H1 (cell line): ENCODE results near the gene TCEA2. TPM values are rescaled to one million over a fixed set of nuclear protein-coding genes. Genes with fewer than 3 reads are reported as not detected.

Source experiments
- CTCF ChIA-PET: fragments of 300-600 bp; sonication (Branson Sonifier 250); formaldehyde crosslinking; loops from one replicate; lab custom pipeline; 2021; ENCODE audit not compliant: partially characterized antibody; lab: Charles Lee
- POLR2A ChIA-PET: fragments of 300-600 bp; sonication (Branson Sonifier 250); formaldehyde crosslinking; loops from one replicate; lab custom pipeline; 2021; ENCODE audit warnings: inconsistent platforms; ENCODE audit not compliant: partially characterized antibody; lab: Charles Lee
- DNase-seq, 2 experiments: peaks; one replicate each; pipeline versions ENCODE4 v3.0.0 to v3.0.0-alpha.2; 2010 to 2022; ENCODE audit warnings: low spot score in 2 of 2, low read depth in 1 of 2, mixed read lengths in 1 of 2
- FAIRE-seq: peaks from 2 replicates; lab custom pipeline; 2011; peaks lifted over from hg19 to GRCh38; lab: Jason Lieb, UNC
- H2AFZ ChIP-seq: 2 replicates; pipeline ENCODE4 v1.8.1; 2012; ENCODE audit warnings: low read length, inconsistent platforms
- H2AK5ac ChIP-seq: 2 replicates; pipeline ENCODE4 v1.6.1; 2013; ENCODE audit warnings: low read depth, low read length
- H2BK120ac ChIP-seq: replicated peaks from 2 replicates; pipeline ENCODE3; 2013; ENCODE audit warnings: low read depth, low read length, inconsistent platforms
- H2BK12ac ChIP-seq: 2 replicates; pipeline ENCODE4 v1.6.1; 2013; ENCODE audit warnings: low read depth, low read length
- H2BK15ac ChIP-seq: 2 replicates; pipeline ENCODE4 v1.6.1; 2013; ENCODE audit warnings: low read length
- H2BK20ac ChIP-seq: 2 replicates; pipeline ENCODE4 v1.6.1; 2013; ENCODE audit warnings: low read length
- H2BK5ac ChIP-seq: 2 replicates; pipeline ENCODE4 v1.6.1; 2013; ENCODE audit warnings: low read depth, low read length
- H3K14ac ChIP-seq: 2 replicates; pipeline ENCODE4 v1.6.1; 2013; ENCODE audit warnings: inconsistent platforms; ENCODE audit not compliant: insufficient read length
- H3K18ac ChIP-seq: 2 replicates; pipeline ENCODE4 v1.6.1; 2013; ENCODE audit warnings: low read length; ENCODE audit errors: extremely low read depth
- H3K23ac ChIP-seq: 2 replicates; pipeline ENCODE4 v1.6.1; 2013; ENCODE audit warnings: inconsistent platforms; ENCODE audit not compliant: insufficient read length
- H3K23me2 ChIP-seq: 2 replicates; pipeline ENCODE4 v1.6.1; 2013; ENCODE audit warnings: low read depth, low read length
- H3K27ac ChIP-seq: 2 replicates; pipeline ENCODE4 v1.6.1; 2011; ENCODE audit warnings: low read depth, low read length, inconsistent platforms
- H3K27me3 ChIP-seq, 4 experiments: replicated peaks in 1 of 4; 1 replicate in 1 of 4; 2 replicates in 3 of 4; pipeline versions ENCODE4 v1.6.1 to v1.8.1; 2011 to 2013; ENCODE audit warnings: low read length in 3 of 4, mild to moderate bottlenecking in 3 of 4, inconsistent platforms in 2 of 4, mixed read lengths in 2 of 4, moderate library complexity in 1 of 4; ENCODE audit not compliant: control insufficient read depth in 3 of 4, insufficient read depth in 3 of 4; ENCODE audit errors: extremely low read depth in 1 of 4
- H3K36me3 ChIP-seq, 4 experiments: 2 replicates each; pipeline versions ENCODE4 v1.6.1 to v1.8.1; 2011 to 2013; ENCODE audit warnings: mild to moderate bottlenecking in 4 of 4, low read length in 3 of 4, moderate library complexity in 2 of 4, control low read depth in 1 of 4, inconsistent platforms in 1 of 4; ENCODE audit not compliant: insufficient read depth in 4 of 4, control insufficient read depth in 2 of 4
- H3K4ac ChIP-seq: replicated peaks from 2 replicates; pipeline ENCODE3; 2013; ENCODE audit warnings: low read length, low read depth, mixed read lengths, inconsistent platforms; ENCODE audit not compliant: insufficient read length
- H3K4me1 ChIP-seq, 4 experiments: replicated peaks in 1 of 4; 1 replicate in 1 of 4; 2 replicates in 3 of 4; pipeline versions ENCODE4 v1.6.1 to v1.8.1; 2011 to 2013; ENCODE audit warnings: low read length in 3 of 4, inconsistent platforms in 2 of 4, mixed read lengths in 1 of 4; ENCODE audit not compliant: insufficient read depth in 4 of 4, control insufficient read depth in 3 of 4
- H3K4me2 ChIP-seq, 2 experiments: 2 replicates each; pipeline versions ENCODE4 v1.6.1 to v1.8.1; 2011 to 2013; ENCODE audit warnings: low read depth in 2 of 2, low read length in 2 of 2, control low read depth in 1 of 2, inconsistent platforms in 1 of 2, mild to moderate bottlenecking in 1 of 2; ENCODE audit not compliant: insufficient read depth in 1 of 2
- H3K4me3 ChIP-seq, 4 experiments: fragments of 200-600, 300-600 bp in 1 of 4; sonication (generic), shearing (Covaris generic), sonication (Bioruptor Twin) in 1 of 4; 2 replicates each; pipeline versions ENCODE4 v1.5.1 to v1.8.1; 2011 to 2016; ENCODE audit warnings: low read length in 4 of 4, low read depth in 3 of 4, control low read depth in 2 of 4, inconsistent platforms in 2 of 4, mild to moderate bottlenecking in 2 of 4, mixed read lengths in 1 of 4, moderate library complexity in 1 of 4; ENCODE audit not compliant: insufficient read depth in 2 of 4; ENCODE audit errors: extremely low read depth in 1 of 4
- H3K56ac ChIP-seq: replicated peaks from 2 replicates; pipeline ENCODE3; 2013; ENCODE audit warnings: low read depth, mild to moderate bottlenecking, mixed read lengths, low read length, inconsistent platforms; ENCODE audit not compliant: insufficient read length
- H3K79me1 ChIP-seq: 2 replicates; pipeline ENCODE4 v1.6.1; 2013; ENCODE audit warnings: low read depth, low read length, control low read depth
- H3K79me2 ChIP-seq, 2 experiments: 2 replicates each; pipeline versions ENCODE4 v1.6.1 to v1.8.1; 2012 to 2013; ENCODE audit warnings: low read length in 2 of 2, mild to moderate bottlenecking in 2 of 2, inconsistent platforms in 1 of 2; ENCODE audit not compliant: insufficient read depth in 2 of 2, control insufficient read depth in 1 of 2
- H3K9ac ChIP-seq, 4 experiments: replicated peaks in 1 of 4; 1 replicate in 1 of 4; 2 replicates in 3 of 4; pipeline versions ENCODE4 v1.6.1 to v1.8.1; 2011 to 2013; ENCODE audit warnings: low read depth in 3 of 4, low read length in 3 of 4, control low read depth in 2 of 4, mild to moderate bottlenecking in 2 of 4, moderate library complexity in 2 of 4, inconsistent platforms in 1 of 4; ENCODE audit errors: extremely low read depth in 1 of 4
- H3K9me3 ChIP-seq, 2 experiments: 2 replicates each; pipeline versions ENCODE4 v1.6.1 to v1.8.1; 2012 to 2013; ENCODE audit warnings: mild to moderate bottlenecking in 2 of 2, moderate library complexity in 2 of 2, control low read depth in 1 of 2, inconsistent platforms in 1 of 2, low read depth in 1 of 2, low read length in 1 of 2, mixed read lengths in 1 of 2; ENCODE audit not compliant: insufficient read depth in 2 of 2
- H4K20me1 ChIP-seq, 2 experiments: replicated peaks in 1 of 2; 2 replicates each; pipeline versions ENCODE3 to v1.8.1; 2011 to 2013; ENCODE audit warnings: inconsistent platforms in 2 of 2, low read length in 2 of 2, mild to moderate bottlenecking in 1 of 2; ENCODE audit not compliant: insufficient read depth in 2 of 2, control insufficient read depth in 1 of 2
- H4K5ac ChIP-seq: 2 replicates; pipeline ENCODE4 v1.6.1; 2013; ENCODE audit warnings: low read length, low read depth, mixed read lengths, inconsistent platforms; ENCODE audit not compliant: insufficient read length
- H4K8ac ChIP-seq: 2 replicates; pipeline ENCODE4 v1.8.0; 2013; ENCODE audit warnings: mild to moderate bottlenecking, moderate library complexity, low read length, inconsistent platforms; ENCODE audit not compliant: insufficient read depth; ENCODE audit errors: extremely low read depth
- H4K91ac ChIP-seq: replicated peaks from 2 replicates; pipeline ENCODE3; 2013; ENCODE audit warnings: low read length, mixed read lengths, inconsistent platforms; ENCODE audit not compliant: insufficient read length
- EP300 ChIP-seq, 2 experiments: IDR thresholded peaks; 1 replicate in 1 of 2; 2 replicates in 1 of 2; pipeline ENCODE4 v1.6.1; 2011 to 2012; ENCODE audit warnings: low read depth in 2 of 2, low read length in 2 of 2, mild to moderate bottlenecking in 2 of 2, borderline replicate concordance in 1 of 2, inconsistent platforms in 1 of 2, moderate library complexity in 1 of 2
- FOSL1 ChIP-seq: IDR thresholded peaks from 2 replicates; pipeline ENCODE4 v1.6.1; 2011; ENCODE audit warnings: mild to moderate bottlenecking, low read depth, low read length, moderate library complexity; ENCODE audit not compliant: insufficient read depth
- GTF2F1 ChIP-seq: IDR thresholded peaks from 2 replicates; pipeline ENCODE4 v1.6.1; 2012; ENCODE audit warnings: low read depth, low read length, improper control_type of control experiment, borderline replicate concordance
- KDM5A ChIP-seq: fragments of 200-600 bp; IDR thresholded peaks from 2 replicates; pipeline ENCODE4 v1.7.1; 2012; ENCODE audit warnings: mild to moderate bottlenecking, low read length, inconsistent platforms, mixed read lengths
- NANOG ChIP-seq: IDR thresholded peaks from 2 replicates; pipeline ENCODE4 v1.6.1; 2011; ENCODE audit warnings: low read length, low read depth, mild to moderate bottlenecking, inconsistent platforms; ENCODE audit not compliant: insufficient read depth, poor library complexity, severe bottlenecking
- WGBS, 2 experiments: shearing (Covaris generic) in 1 of 2; methylation state at CpG; one replicate each; pipeline versions ENCODE4 v1.1.6 to v1.1.7; 2013 to 2015; ENCODE audit warnings: low lambda C conversion rate in 2 of 2, mixed read lengths in 2 of 2, inconsistent platforms in 1 of 2, low coverage in 1 of 2, missing lambda C conversion rate in 1 of 2; ENCODE audit not compliant: insufficient replicate concordance in 2 of 2, insufficient coverage in 1 of 2, insufficient read length in 1 of 2; ENCODE audit errors: extremely low coverage in 1 of 2, missing lambda C conversion rate in 1 of 2; 5-methylcytosine and 5-hydroxymethylcytosine counted together
- polyA plus RNA-seq, 7 experiments: library from polyadenylated mRNA; depleted of rRNA in 3 of 7; stranded (reverse) in 5 of 7; unstranded in 2 of 7; fragments of >200 nt in 5 of 7; fragments of 200-250 nt in 2 of 7; gene quantifications; 1 replicate in 5 of 7; 2 replicates in 1 of 7; 4 replicates in 1 of 7; pipeline versions ENCODE4 v1.2.1 to v1.2.3, GENCODE V29; 2011 to 2013; ENCODE audit warnings: missing spikeins in 2 of 7, mixed read lengths in 2 of 7
- total RNA-seq: library from RNA; stranded (reverse); fragmentation: NEBNext Ultra II Directional; extraction: Animal tissue kit (Norgen Biotek cat#: 25700); gene quantifications from 2 replicates; pipeline ENCODE4 v1.2.1, GENCODE V29; 2021

The TCEA2 gene
- total and polyA plus RNA-seq, 2 of the 8 experiments (the other 6 are each of a cell fraction or from before 2014, with no cell fraction given) = 41.4 to 42.3 TPM

- H3K9me3 ChIP-seq = no peaks in the 10 kb centered on the region
- DNase-seq (peak in 1 of 2 experiments; percentile 41), FAIRE-seq (no peak)
- ChIA-PET POLR2A (no interaction called here), CTCF (interaction anchor here (0.7 to 10.1 kb wide), 11 partner anchors 8 to 169 kb away, joined by 3 to 144 read pairs (median 4); partner anchors contain the start of genes LKAAEAR1, OPRL1, PRPF6 and RGS19)
- H3K23ac ChIP-seq = no peak overlapping the region
- H3K14ac ChIP-seq = no peak overlapping the region
- no peak overlapping the region for H3K18ac ChIP-seq
- no peak overlapping the region for H2AFZ ChIP-seq
- no peak overlapping the region for H3K9ac ChIP-seq
- H3K4me3 ChIP-seq = no peak overlapping the region
- H2BK20ac ChIP-seq = no peak overlapping the region
- H4K20me1 ChIP-seq = no peaks in the 10 kb centered on the region
- no peak overlapping the region for H3K4ac ChIP-seq
- H3K79me2 ChIP-seq = no peaks in the 10 kb centered on the region
- no peak overlapping the region for H4K8ac ChIP-seq
- WGBS, 2 experiments = 84% methylated on average over 11 of the region's 17 CpGs; no CpG with 5 or more reads in 1 of the 2 experiments
- no peak overlapping the region for H2BK15ac ChIP-seq
- H2BK120ac ChIP-seq = no peak overlapping the region
- no peak overlapping the region for H3K27ac ChIP-seq
- no peaks in the 10 kb centered on the region; a peak in 2 of 7 replicates for H3K4me1 ChIP-seq
- H4K91ac ChIP-seq = no peak overlapping the region
- no peak overlapping the region for H2AK5ac ChIP-seq
- H3K56ac ChIP-seq = no peak overlapping the region
- no peaks in the 10 kb centered on the region for H3K36me3 ChIP-seq
- no peaks in the 10 kb centered on the region for H3K79me1 ChIP-seq
- no peaks in the 10 kb centered on the region; a peak in 2 of 7 replicates for H3K27me3 ChIP-seq
- H4K5ac ChIP-seq = no peak overlapping the region
- no peak overlapping the region for H2BK5ac ChIP-seq
- H3K4me2 ChIP-seq = no peak overlapping the region
- no peak overlapping the region for H2BK12ac ChIP-seq
- no peak for TF ChIP-seq EP300 (IDR thresholded peaks at IDR 0.05; ENCODE audit: borderline replicate concordance in 1 of 2, low read depth in 2 of 2, low read length in 2 of 2)
- no peak for TF ChIP-seq GTF2F1
- TF ChIP-seq KDM5A = no peak
- no peak for TF ChIP-seq NANOG
- TF ChIP-seq FOSL1 = no peak
- no peaks in the 10 kb centered on the region for H3K23me2 ChIP-seq
Measured at GRCh38 chr20:64116541-64117431, 53.8 kb downstream of the TCEA2 start.
